Memory B cell (primary cell): ENCODE results near the gene ZCCHC24.

Source experiments
- ATAC-seq: fragments of 150-1000 bp; cut with Tn5 transposase; 2 replicates; pipeline ENCODE4 v1.10.0; 2021; ENCODE audit warnings: low read depth, mild to moderate bottlenecking, moderate library complexity
- DNase-seq, 2 donors: peaks; one replicate each; pipeline ENCODE4 v3.0.0; 2022; ENCODE audit warnings: low spot score in 2 of 2
- H3K27ac Mint-ChIP-seq: one replicate; pipeline ENCODE4 v1.8.0; 2022; ENCODE audit warnings: mild to moderate bottlenecking, moderate library complexity, mixed read lengths
- H3K27me3 Mint-ChIP-seq: one replicate; pipeline ENCODE4 v1.8.0; 2022; ENCODE audit warnings: mixed read lengths
- H3K36me3 Mint-ChIP-seq: one replicate; pipeline ENCODE4 v1.8.0; 2022; ENCODE audit warnings: mild to moderate bottlenecking, mixed read lengths
- H3K4me1 Mint-ChIP-seq: one replicate; pipeline ENCODE4 v1.8.0; 2022; ENCODE audit warnings: mixed read lengths
- H3K4me3 Mint-ChIP-seq: one replicate; pipeline ENCODE4 v1.8.0; 2022; ENCODE audit warnings: mild to moderate bottlenecking, moderate library complexity, mixed read lengths
- H3K9me3 Mint-ChIP-seq: one replicate; pipeline ENCODE4 v1.8.0; 2022; ENCODE audit warnings: mixed read lengths

ZCCHC24 gene

GRCh38 chr10:79402625-79402946, 42.8 kb downstream of the ZCCHC24 start:
- Mint-ChIP-seq H3K36me3 (peaks cover 2% of the 10 kb centered on the region), H3K4me3 (no peak overlapping the region), H3K27me3 (peaks cover 10% of the 10 kb centered on the region), H3K27ac (no peak overlapping the region), H3K4me1 (peaks cover 2% of the 10 kb centered on the region), H3K9me3 (no peaks in the 10 kb centered on the region)
- ATAC-seq, result no peak
- DNase-seq, result no peak

DNA sequence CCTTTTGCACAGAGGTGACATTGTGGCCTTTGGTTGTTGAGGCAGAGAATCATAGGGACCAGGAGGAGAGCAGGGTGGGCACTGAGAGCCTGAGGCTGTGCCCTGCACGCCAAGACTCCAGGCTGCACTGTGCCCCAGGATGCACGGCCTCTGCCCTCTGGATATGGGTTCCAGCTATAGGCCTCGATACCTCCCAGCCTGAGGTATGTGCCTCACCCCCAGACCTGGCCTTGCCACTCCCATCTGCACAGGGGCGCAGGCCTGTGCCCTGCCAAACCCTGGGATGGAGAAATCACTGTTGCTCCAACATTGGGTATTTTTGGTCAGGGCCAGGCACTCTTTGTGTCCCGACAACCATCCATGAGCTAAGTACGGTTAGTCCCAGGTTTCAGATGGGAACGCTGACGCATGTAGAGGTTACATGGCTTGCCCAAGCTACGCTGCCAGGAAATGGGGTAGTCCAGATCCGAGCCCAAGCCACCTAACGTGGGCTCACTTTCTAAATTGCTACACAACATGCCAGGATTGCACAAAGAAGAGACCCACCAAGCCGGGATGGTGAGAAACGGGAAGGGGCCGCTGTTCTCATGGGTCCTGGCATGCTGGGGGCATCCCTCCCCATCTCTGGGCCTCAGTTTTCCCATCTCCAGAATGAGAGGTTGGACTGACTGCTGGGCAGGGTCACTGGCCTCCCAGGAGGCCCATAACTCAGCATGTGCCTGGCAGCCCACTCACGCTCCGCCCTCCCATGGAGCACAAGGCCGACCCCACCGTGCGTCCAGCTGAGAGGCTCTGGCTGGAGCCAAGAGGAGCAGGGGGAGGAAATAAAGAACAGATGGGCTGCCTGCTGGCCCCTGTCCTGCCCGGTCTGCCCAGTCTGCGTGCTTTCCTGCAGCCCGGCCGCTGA, 44.2 kb downstream of the ZCCHC24 start:
- H3K4me3 Mint-ChIP-seq, result no peak overlapping the region
- peaks cover 2% of the 10 kb centered on the region for H3K36me3 Mint-ChIP-seq
- H3K4me1 Mint-ChIP-seq, result peaks cover 2% of the 10 kb centered on the region
- no peaks in the 10 kb centered on the region for H3K9me3 Mint-ChIP-seq
- ATAC-seq (no peak), DNase-seq (no peak)
- peaks cover 10% of the 10 kb centered on the region for H3K27me3 Mint-ChIP-seq
- H3K27ac Mint-ChIP-seq, result no peak overlapping the region

DNA sequence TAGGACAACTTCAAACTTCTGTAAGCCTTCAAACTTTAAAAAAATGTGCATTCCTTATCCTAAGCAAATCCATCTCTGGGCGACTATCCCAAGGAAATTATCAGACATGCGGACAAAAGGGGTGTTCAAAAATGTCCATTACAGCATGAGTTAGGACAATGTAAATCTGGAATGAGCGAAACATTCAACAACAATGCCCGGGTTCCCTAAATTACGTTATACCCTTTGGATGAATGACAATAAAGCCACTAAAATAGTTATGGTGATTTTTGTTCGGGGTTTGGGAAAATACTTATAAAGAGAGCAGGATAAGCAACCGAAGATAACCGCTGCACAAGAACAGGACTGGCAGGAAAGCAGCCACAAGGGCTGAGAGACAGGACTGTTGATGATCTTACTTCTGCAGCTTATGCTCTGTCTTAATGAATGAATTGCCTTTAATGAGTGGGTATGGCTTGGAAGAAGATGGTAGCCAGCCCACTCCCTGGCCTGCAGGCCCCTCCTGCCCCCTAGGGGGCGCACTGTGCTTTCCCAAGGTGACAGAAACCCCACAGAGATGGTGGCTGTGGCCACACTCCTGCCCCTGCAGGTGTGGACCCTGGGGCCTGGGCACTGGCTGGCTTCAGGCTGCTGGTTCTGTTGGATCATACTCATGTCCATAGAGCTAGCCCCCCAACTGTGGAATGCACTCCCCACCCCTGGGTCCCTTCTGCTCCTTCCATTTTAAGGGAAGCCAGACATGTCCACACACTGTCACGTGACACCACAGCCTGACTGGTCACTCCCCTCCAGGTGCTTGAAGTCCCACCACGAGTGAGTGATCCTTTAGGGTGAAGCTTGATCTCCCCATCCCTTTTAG, 45.0 kb downstream of the ZCCHC24 start:
- H3K4me3 Mint-ChIP-seq, result no peak overlapping the region
- DNase-seq, result peak in 1 of 2 donors; percentile 17
- peaks cover 2% of the 10 kb centered on the region for H3K36me3 Mint-ChIP-seq
- H3K4me1 Mint-ChIP-seq, result peaks cover 2% of the 10 kb centered on the region
- no peaks in the 10 kb centered on the region for H3K9me3 Mint-ChIP-seq
- peak; percentile 29 for ATAC-seq
- no peak overlapping the region for H3K27ac Mint-ChIP-seq
- H3K27me3 Mint-ChIP-seq, result peaks cover 10% of the 10 kb centered on the region

DNA sequence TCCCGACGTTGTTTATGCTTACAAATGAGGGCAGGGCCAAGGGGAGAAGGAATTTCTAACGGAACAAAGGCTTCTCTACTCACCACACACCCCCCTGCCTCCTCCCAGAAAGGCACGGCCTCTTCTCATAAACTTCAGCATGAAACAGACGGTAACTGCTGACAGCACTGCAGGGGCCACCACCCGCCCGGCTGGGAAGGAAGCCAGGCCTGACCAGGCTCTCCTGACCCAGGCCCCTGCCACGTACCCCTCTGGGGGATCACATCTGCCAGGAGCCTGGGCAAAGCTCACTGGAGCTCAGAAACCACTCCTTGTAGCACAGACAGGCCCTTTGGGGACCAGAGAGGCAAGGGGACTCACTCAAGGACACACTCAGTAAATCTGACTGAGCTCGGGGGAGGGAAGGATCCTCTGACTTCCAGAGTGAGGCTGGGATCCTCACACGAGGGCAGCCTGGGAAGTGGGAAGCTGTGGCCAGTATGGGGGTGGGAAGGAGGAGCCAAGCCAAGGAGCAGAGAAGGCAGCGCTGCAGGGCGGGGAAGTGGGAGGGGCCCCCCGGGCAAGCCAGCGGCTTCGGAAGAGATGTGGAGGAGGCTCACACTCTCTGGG, 46.1 kb downstream of the ZCCHC24 start:
- H3K36me3 Mint-ChIP-seq, result peaks cover 2% of the 10 kb centered on the region
- H3K27me3 Mint-ChIP-seq, result peaks cover 8% of the 10 kb centered on the region
- H3K9me3 Mint-ChIP-seq, result no peaks in the 10 kb centered on the region
- DNase-seq, result no peak
- H3K4me1 Mint-ChIP-seq, result peaks cover 2% of the 10 kb centered on the region
- H3K27ac Mint-ChIP-seq, result no peak overlapping the region
- no peak overlapping the region for H3K4me3 Mint-ChIP-seq
- no peak for ATAC-seq

DNA sequence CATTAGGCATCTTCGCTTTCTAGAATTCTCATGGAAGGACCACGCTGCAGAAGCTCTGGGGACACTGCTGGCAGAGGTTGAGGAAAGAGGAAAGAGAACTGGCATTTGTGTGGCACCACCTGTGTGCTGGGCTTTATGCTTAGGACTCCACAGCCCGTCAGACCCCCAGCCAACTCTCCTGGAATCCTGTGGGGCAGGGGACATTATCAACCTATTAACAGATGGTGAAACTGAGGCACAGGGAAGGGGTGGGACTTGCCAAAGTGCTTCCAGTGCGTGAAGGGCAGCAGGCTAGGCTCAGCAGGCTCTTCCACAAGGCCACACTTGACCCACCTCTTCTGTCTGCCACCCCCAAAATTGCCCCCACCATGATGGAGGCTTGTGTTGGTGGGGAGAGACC, 46.8 kb downstream of the ZCCHC24 start:
- H3K27me3 Mint-ChIP-seq, result peaks cover 6% of the 10 kb centered on the region
- no peaks in the 10 kb centered on the region for H3K9me3 Mint-ChIP-seq
- peaks cover 2% of the 10 kb centered on the region for H3K4me1 Mint-ChIP-seq
- no peak overlapping the region for H3K27ac Mint-ChIP-seq
- no peak overlapping the region for H3K4me3 Mint-ChIP-seq
- DNase-seq (no peak), ATAC-seq (no peak)
- H3K36me3 Mint-ChIP-seq, result peaks cover 2% of the 10 kb centered on the region

GRCh38 chr10:79397575-79398303, 47.7 kb downstream of the ZCCHC24 start:
- no peak for ATAC-seq
- H3K4me1 Mint-ChIP-seq, result no peaks in the 10 kb centered on the region
- H3K4me3 Mint-ChIP-seq, result no peak overlapping the region
- peaks cover 2% of the 10 kb centered on the region for H3K36me3 Mint-ChIP-seq
- H3K9me3 Mint-ChIP-seq, result no peaks in the 10 kb centered on the region
- H3K27ac Mint-ChIP-seq, result no peak overlapping the region
- H3K27me3 Mint-ChIP-seq, result peaks cover under 1% of the 10 kb centered on the region
- no peak for DNase-seq

DNA sequence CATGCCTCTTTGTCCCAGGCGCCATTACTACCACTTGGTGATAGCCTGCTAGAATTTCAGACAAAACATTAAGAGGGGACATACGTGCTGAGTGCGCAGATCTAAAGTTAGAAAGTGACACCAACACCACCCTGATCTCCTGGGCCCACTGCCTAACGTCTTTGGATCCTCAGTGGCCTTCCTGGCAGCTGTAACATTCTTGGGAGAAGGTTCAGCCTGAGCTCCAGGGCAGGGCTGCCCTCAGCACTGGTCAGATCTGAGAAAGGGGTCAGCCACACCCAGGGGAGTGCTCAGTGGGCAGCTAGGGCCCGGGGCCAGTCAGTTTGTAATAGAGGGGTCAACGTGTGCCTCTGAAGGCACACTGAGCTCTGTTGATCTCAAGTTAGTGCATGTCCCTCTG, 48.4 kb downstream of the ZCCHC24 start:
- DNase-seq (no peak), ATAC-seq (no peak)
- Mint-ChIP-seq H3K36me3 (peaks cover 2% of the 10 kb centered on the region), H3K27ac (no peak overlapping the region), H3K4me3 (no peak overlapping the region), H3K27me3 (peaks cover 3% of the 10 kb centered on the region), H3K9me3 (no peaks in the 10 kb centered on the region), H3K4me1 (no peaks in the 10 kb centered on the region)

DNA sequence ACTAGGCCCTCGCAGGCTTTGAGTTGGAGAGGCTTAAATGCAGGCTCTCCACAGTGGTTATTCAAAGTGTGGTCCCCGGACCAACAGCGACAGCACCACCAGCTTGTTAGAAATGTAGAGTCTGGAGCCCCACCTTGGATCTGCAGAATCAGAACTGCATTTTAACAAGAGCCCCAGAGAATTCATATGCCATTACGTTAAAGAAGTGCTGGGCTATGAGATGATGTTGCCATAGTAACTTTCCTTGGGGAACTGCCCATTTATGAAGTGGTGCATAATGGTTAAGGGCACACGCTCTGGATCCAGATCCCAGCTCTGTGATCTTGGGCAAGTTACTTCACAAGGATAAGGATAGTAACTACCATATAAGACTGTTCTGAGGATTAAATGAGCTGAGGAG, 48.9 kb downstream of the ZCCHC24 start:
- no peaks in the 10 kb centered on the region for H3K9me3 Mint-ChIP-seq
- H3K4me3 Mint-ChIP-seq, result no peak overlapping the region
- H3K27ac Mint-ChIP-seq, result no peak overlapping the region
- DNase-seq (no peak), ATAC-seq (no peak)
- H3K27me3 Mint-ChIP-seq, result peaks cover 3% of the 10 kb centered on the region
- no peaks in the 10 kb centered on the region for H3K4me1 Mint-ChIP-seq
- H3K36me3 Mint-ChIP-seq, result peaks cover 2% of the 10 kb centered on the region

DNA sequence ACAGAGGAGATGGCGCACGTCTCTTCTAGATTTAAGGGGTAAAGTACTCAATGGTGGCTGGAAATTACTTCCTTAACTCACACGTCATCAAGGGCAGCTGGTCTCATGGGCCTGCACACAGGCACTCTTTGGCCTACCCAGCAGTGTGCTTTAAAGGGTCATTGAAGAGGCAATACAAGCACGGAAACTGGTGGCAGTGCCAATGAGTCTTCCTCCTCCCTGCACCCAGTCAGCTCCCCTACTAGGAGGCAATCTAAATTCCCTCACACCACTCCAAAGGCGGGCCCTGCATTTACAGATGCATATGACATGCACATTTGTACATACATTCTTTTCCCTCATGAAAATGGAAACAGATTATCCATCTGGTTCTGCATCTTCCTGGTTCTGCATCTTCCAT, 50.8 kb downstream of the ZCCHC24 start:
- Mint-ChIP-seq H3K9me3 (no peaks in the 10 kb centered on the region), H3K4me1 (peaks cover 3% of the 10 kb centered on the region), H3K4me3 (no peak overlapping the region), H3K27ac (no peak overlapping the region), H3K27me3 (peaks cover 3% of the 10 kb centered on the region), H3K36me3 (peaks cover 2% of the 10 kb centered on the region)
- DNase-seq (no peak), ATAC-seq (no peak)

DNA sequence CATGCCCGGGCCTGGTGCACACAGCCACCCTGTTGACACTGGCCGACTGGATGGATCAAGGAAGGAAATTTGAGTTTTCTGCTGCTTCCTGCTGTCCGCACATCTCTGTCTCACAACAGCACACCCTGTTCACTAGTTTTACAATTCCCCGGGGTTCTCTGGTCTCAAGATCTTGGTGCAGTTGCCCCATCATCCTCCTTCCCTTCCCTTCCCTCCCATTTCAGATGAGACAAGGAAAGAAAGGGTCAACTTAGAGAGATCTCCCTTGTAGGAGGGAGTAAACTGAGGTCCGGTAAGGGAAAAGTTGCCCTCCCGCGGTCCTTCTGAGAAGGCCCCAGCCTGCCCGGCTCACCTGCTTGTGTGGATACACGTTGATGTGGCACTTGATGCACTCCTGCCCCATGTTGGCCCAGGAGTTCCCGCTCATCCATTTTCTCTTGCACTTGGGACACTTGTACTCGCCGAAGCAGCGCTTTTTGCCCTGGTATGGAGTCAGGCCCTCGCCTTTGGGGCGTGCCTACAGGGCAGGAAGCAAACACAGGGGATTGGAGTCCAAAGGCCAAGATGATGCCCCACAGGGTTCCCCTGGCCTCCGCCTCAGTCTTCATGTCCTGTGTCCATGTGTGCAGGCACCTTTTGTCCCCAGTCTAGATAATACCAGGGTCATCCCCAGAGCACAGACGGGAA, 51.4 kb downstream of the ZCCHC24 start:
- ATAC-seq, result no peak
- no peak for DNase-seq
- H3K4me3 Mint-ChIP-seq, result no peak overlapping the region
- H3K9me3 Mint-ChIP-seq, result no peaks in the 10 kb centered on the region
- H3K27ac Mint-ChIP-seq, result no peak overlapping the region
- H3K4me1 Mint-ChIP-seq, result peaks cover 6% of the 10 kb centered on the region
- peaks cover 3% of the 10 kb centered on the region for H3K27me3 Mint-ChIP-seq
- peaks cover 2% of the 10 kb centered on the region for H3K36me3 Mint-ChIP-seq

GRCh38 chr10:79393221-79393923, 52.1 kb downstream of the ZCCHC24 start:
- H3K27ac Mint-ChIP-seq, result no peak overlapping the region

DNA sequence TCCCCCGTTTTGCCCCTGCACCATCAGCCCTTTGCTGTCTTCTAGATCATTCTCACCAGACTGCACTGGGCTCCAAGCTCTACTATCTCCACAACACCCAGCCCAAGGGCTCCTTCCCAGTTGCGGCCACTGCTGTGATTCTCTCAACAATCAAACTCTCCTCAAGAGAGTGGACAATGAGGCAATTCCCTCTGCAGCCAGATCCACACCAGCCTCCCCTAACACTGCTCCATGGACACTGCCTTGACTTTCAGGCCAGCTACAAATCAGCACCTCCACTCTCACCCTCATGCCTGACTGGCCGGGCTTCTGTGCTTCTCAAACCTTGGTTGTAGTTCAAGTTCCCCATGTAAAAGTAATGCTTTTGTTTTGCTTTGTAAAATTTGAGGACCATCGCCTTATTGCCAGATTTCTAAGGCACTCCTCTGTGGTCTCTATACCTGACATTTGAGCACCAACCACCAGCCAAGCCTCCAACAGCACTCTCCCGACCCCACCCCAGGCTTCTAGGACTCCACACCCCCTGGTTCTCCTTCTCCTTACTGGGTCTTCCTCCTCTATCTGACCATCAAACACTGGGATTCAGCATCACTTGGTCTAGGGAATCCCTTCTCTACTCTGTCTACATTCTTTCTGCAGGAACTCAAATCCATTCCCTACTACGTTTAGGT, 52.8 kb downstream of the ZCCHC24 start:
- Mint-ChIP-seq H3K36me3 (peaks cover 2% of the 10 kb centered on the region), H3K4me3 (no peak overlapping the region), H3K27me3 (peaks cover 3% of the 10 kb centered on the region), H3K27ac (no peak overlapping the region), H3K4me1 (peaks cover 12% of the 10 kb centered on the region), H3K9me3 (no peaks in the 10 kb centered on the region)
- no peak for DNase-seq
- ATAC-seq, result no peak

More at GRCh38 chr10:79393221-79393923, 52.1 kb downstream of the ZCCHC24 start:
- DNase-seq (no peak), ATAC-seq (no peak)
- H3K36me3 Mint-ChIP-seq, result peaks cover 2% of the 10 kb centered on the region
- peaks cover 3% of the 10 kb centered on the region for H3K27me3 Mint-ChIP-seq
- no peaks in the 10 kb centered on the region for H3K9me3 Mint-ChIP-seq
- H3K4me3 Mint-ChIP-seq, result no peak overlapping the region
- H3K4me1 Mint-ChIP-seq, result peaks cover 12% of the 10 kb centered on the region
